ENCODE measurements around the gene POLQ.
"Not testable (repeated sequence)": the region's sequence is repeated elsewhere in the genome, so short reads cannot be mapped to it uniquely, and the experiment has no call there.

Gene POLQ

GRCh38 chr3:121473001-121473400, 72.8 kb downstream of the POLQ start:
- H3K4me3 ChIP-seq (ENCODE audit: control insufficient read depth in 1 of 7, extremely low read depth in 1 of 7, insufficient read depth in 4 of 7, low read depth in 2 of 7, low read length in 6 of 7) = no peak overlapping the region
- 100% methylated on average over 1 of the region's 2 CpGs for WGBS (ENCODE audit: insufficient coverage)
- no peaks in the 10 kb centered on the region for H3K9me3 ChIP-seq (ENCODE audit: control extremely low read depth in 1 of 5, control insufficient read depth in 4 of 5, insufficient read depth in 2 of 5, low read depth in 1 of 5, low read length in 4 of 5)
- CTCF ChIA-PET = no interaction called here
- POLR2A ChIA-PET = no interaction called here
- peaks cover 5 to 47% (median 23%) of the 10 kb centered on the region in 4 experiments for H3K36me3 ChIP-seq (ENCODE audit: control insufficient read depth in 4 of 4, insufficient read depth in 4 of 4, low read length in 3 of 4)
- no peaks in the 10 kb centered on the region for H3K4me1 ChIP-seq (ENCODE audit: control extremely low read depth in 1 of 4, control insufficient read depth in 4 of 4, insufficient read depth in 4 of 4, low read length in 3 of 4)
- DNase-seq = no peak
- no peak overlapping the region for H3K27ac ChIP-seq (ENCODE audit: insufficient read depth in 1 of 2, low read depth in 1 of 2, low read length in 2 of 2, poor library complexity in 1 of 2, severe bottlenecking in 2 of 2)
- no peaks in the 10 kb centered on the region for H3K27me3 ChIP-seq (replicated peaks in 2 of 5; ENCODE audit: control insufficient read depth in 4 of 5, insufficient read depth in 5 of 5, low read length in 4 of 5)

GRCh38 chr3:121467085-121467484, 78.7 kb downstream of the POLQ start:
- 94% methylated on average over 2 of the region's 2 CpGs for WGBS (ENCODE audit: insufficient coverage)
- H3K27me3 ChIP-seq (replicated peaks in 2 of 5; ENCODE audit: control insufficient read depth in 4 of 5, insufficient read depth in 5 of 5, low read length in 4 of 5) = no peaks in the 10 kb centered on the region
- no peaks in the 10 kb centered on the region for H3K9me3 ChIP-seq (ENCODE audit: control extremely low read depth in 1 of 5, control insufficient read depth in 4 of 5, insufficient read depth in 2 of 5, low read depth in 1 of 5, low read length in 4 of 5)
- ChIA-PET CTCF (no interaction called here), POLR2A (no interaction called here)
- peaks cover 12 to 43% (median 20%) of the 10 kb centered on the region in 4 experiments for H3K36me3 ChIP-seq (ENCODE audit: control insufficient read depth in 4 of 4, insufficient read depth in 4 of 4, low read length in 3 of 4)
- H3K4me1 ChIP-seq (ENCODE audit: control extremely low read depth in 1 of 4, control insufficient read depth in 4 of 4, insufficient read depth in 4 of 4, low read length in 3 of 4) = no peaks in the 10 kb centered on the region
- no peak overlapping the region for H3K27ac ChIP-seq (ENCODE audit: insufficient read depth in 1 of 2, low read depth in 1 of 2, low read length in 2 of 2, poor library complexity in 1 of 2, severe bottlenecking in 2 of 2)
- no peak overlapping the region for H3K4me3 ChIP-seq (ENCODE audit: control insufficient read depth in 1 of 7, extremely low read depth in 1 of 7, insufficient read depth in 4 of 7, low read depth in 2 of 7, low read length in 6 of 7)
- DNase-seq = no peak

- Histone ChIP-seq H3K4me3 (ENCODE audit: control insufficient read depth in 1 of 7, extremely low read depth in 1 of 7, insufficient read depth in 4 of 7, low read depth in 2 of 7, low read length in 6 of 7) (no peak overlapping the region), H3K4me1 (ENCODE audit: control extremely low read depth in 1 of 4, control insufficient read depth in 4 of 4, insufficient read depth in 4 of 4, low read length in 3 of 4) (no peaks in the 10 kb centered on the region), H3K27me3 (replicated peaks in 2 of 5; ENCODE audit: control insufficient read depth in 4 of 5, insufficient read depth in 5 of 5, low read length in 4 of 5) (no peaks in the 10 kb centered on the region), H3K27ac (ENCODE audit: insufficient read depth in 1 of 2, low read depth in 1 of 2, low read length in 2 of 2, poor library complexity in 1 of 2, severe bottlenecking in 2 of 2) (no peak overlapping the region), H3K9me3 (ENCODE audit: control extremely low read depth in 1 of 5, control insufficient read depth in 4 of 5, insufficient read depth in 2 of 5, low read depth in 1 of 5, low read length in 4 of 5) (no peaks in the 10 kb centered on the region), H3K36me3 (ENCODE audit: control insufficient read depth in 4 of 4, insufficient read depth in 4 of 4, low read length in 3 of 4) (peaks cover 15 to 59% (median 20%) of the 10 kb centered on the region in 4 experiments)
- POLR2A ChIA-PET = no interaction called here
- no peak for DNase-seq
- CTCF ChIA-PET = no interaction called here
Measured at GRCh38 chr3:121463745-121464144, 82.0 kb downstream of the POLQ start.

- ChIA-PET POLR2A (no interaction called here), CTCF (no interaction called here)
- no peaks in the 10 kb centered on the region for H3K9me3 ChIP-seq (ENCODE audit: control extremely low read depth in 1 of 5, control insufficient read depth in 4 of 5, insufficient read depth in 2 of 5, low read depth in 1 of 5, low read length in 4 of 5)
- H3K27me3 ChIP-seq (replicated peaks in 2 of 5; ENCODE audit: control insufficient read depth in 4 of 5, insufficient read depth in 5 of 5, low read length in 4 of 5) = no peaks in the 10 kb centered on the region
- peaks cover 15 to 59% (median 20%) of the 10 kb centered on the region in 4 experiments for H3K36me3 ChIP-seq (ENCODE audit: control insufficient read depth in 4 of 4, insufficient read depth in 4 of 4, low read length in 3 of 4)
- DNase-seq = no peak
- no CpG with 5 or more reads among the region's 3 CpGs for WGBS (ENCODE audit: insufficient coverage)
- H3K4me1 ChIP-seq (ENCODE audit: control extremely low read depth in 1 of 4, control insufficient read depth in 4 of 4, insufficient read depth in 4 of 4, low read length in 3 of 4) = no peaks in the 10 kb centered on the region
- H3K27ac ChIP-seq (ENCODE audit: insufficient read depth in 1 of 2, low read depth in 1 of 2, low read length in 2 of 2, poor library complexity in 1 of 2, severe bottlenecking in 2 of 2) = no peak overlapping the region
- no peak overlapping the region for H3K4me3 ChIP-seq (ENCODE audit: control insufficient read depth in 1 of 7, extremely low read depth in 1 of 7, insufficient read depth in 4 of 7, low read depth in 2 of 7, low read length in 6 of 7)
Measured at GRCh38 chr3:121462565-121462964, 83.2 kb downstream of the POLQ start.

- 93% methylated on average over 11 of the region's 12 CpGs for WGBS (ENCODE audit: insufficient coverage)
- peaks cover 5 to 28% (median 17%) of the 10 kb centered on the region in 4 experiments for H3K36me3 ChIP-seq (ENCODE audit: control insufficient read depth in 4 of 4, insufficient read depth in 4 of 4, low read length in 3 of 4)
- H3K4me3 ChIP-seq (ENCODE audit: control insufficient read depth in 1 of 7, extremely low read depth in 1 of 7, insufficient read depth in 4 of 7, low read depth in 2 of 7, low read length in 6 of 7); H3K9me3 ChIP-seq (ENCODE audit: control extremely low read depth in 1 of 5, control insufficient read depth in 4 of 5, insufficient read depth in 2 of 5, low read depth in 1 of 5, low read length in 4 of 5); H3K4me1 ChIP-seq (ENCODE audit: control extremely low read depth in 1 of 4, control insufficient read depth in 4 of 4, insufficient read depth in 4 of 4, low read length in 3 of 4); H3K27me3 ChIP-seq (replicated peaks in 2 of 5; ENCODE audit: control insufficient read depth in 4 of 5, insufficient read depth in 5 of 5, low read length in 4 of 5); CTCF ChIA-PET; H3K27ac ChIP-seq (ENCODE audit: insufficient read depth in 1 of 2, low read depth in 1 of 2, low read length in 2 of 2, poor library complexity in 1 of 2, severe bottlenecking in 2 of 2); DNase-seq: not testable (repeated sequence)
- POLR2A ChIA-PET = interaction anchor here (0.6 kb wide), 1 partner anchor 782 kb away, joined by 8 read pairs; no protein-coding TSS in a partner anchor
Measured at GRCh38 chr3:121451752-121452151, 94.0 kb downstream of the POLQ start.

GRCh38 chr3:121443456-121443855, 102.3 kb downstream of the POLQ start:
- CTCF ChIA-PET = no interaction called here
- POLR2A ChIA-PET = no interaction called here
- DNase-seq = no peak
- peaks cover 3 to 21% (median 12%) of the 10 kb centered on the region in 4 experiments for H3K36me3 ChIP-seq (ENCODE audit: control insufficient read depth in 4 of 4, insufficient read depth in 4 of 4, low read length in 3 of 4)
- H3K4me3 ChIP-seq (ENCODE audit: control insufficient read depth in 1 of 7, extremely low read depth in 1 of 7, insufficient read depth in 4 of 7, low read depth in 2 of 7, low read length in 6 of 7) = no peak overlapping the region
- no peaks in the 10 kb centered on the region for H3K4me1 ChIP-seq (ENCODE audit: control extremely low read depth in 1 of 4, control insufficient read depth in 4 of 4, insufficient read depth in 4 of 4, low read length in 3 of 4)
- peaks cover 0 to 4% (median 0%) of the 10 kb centered on the region in 5 experiments for H3K9me3 ChIP-seq (ENCODE audit: control extremely low read depth in 1 of 5, control insufficient read depth in 4 of 5, insufficient read depth in 2 of 5, low read depth in 1 of 5, low read length in 4 of 5)
- H3K27me3 ChIP-seq (replicated peaks in 2 of 5; ENCODE audit: control insufficient read depth in 4 of 5, insufficient read depth in 5 of 5, low read length in 4 of 5) = no peaks in the 10 kb centered on the region
- 83% methylated on average over 1 of the region's 1 CpG for WGBS (ENCODE audit: insufficient coverage)
- H3K27ac ChIP-seq (ENCODE audit: insufficient read depth in 1 of 2, low read depth in 1 of 2, low read length in 2 of 2, poor library complexity in 1 of 2, severe bottlenecking in 2 of 2) = no peak overlapping the region

- no peak for DNase-seq
- Histone ChIP-seq H3K9me3 (ENCODE audit: control extremely low read depth in 1 of 5, control insufficient read depth in 4 of 5, insufficient read depth in 2 of 5, low read depth in 1 of 5, low read length in 4 of 5) (no peaks in the 10 kb centered on the region), H3K4me3 (ENCODE audit: control insufficient read depth in 1 of 7, extremely low read depth in 1 of 7, insufficient read depth in 4 of 7, low read depth in 2 of 7, low read length in 6 of 7) (no peak overlapping the region), H3K27ac (ENCODE audit: insufficient read depth in 1 of 2, low read depth in 1 of 2, low read length in 2 of 2, poor library complexity in 1 of 2, severe bottlenecking in 2 of 2) (no peak overlapping the region), H3K27me3 (replicated peaks in 2 of 5; ENCODE audit: control insufficient read depth in 4 of 5, insufficient read depth in 5 of 5, low read length in 4 of 5) (no peaks in the 10 kb centered on the region), H3K36me3 (ENCODE audit: control insufficient read depth in 4 of 4, insufficient read depth in 4 of 4, low read length in 3 of 4) (peaks cover 2 to 43% (median 11%) of the 10 kb centered on the region in 4 experiments), H3K4me1 (ENCODE audit: control extremely low read depth in 1 of 4, control insufficient read depth in 4 of 4, insufficient read depth in 4 of 4, low read length in 3 of 4) (peaks cover 0 to 7% (median 0%) of the 10 kb centered on the region in 4 experiments)
- ChIA-PET POLR2A (no interaction called here), CTCF (no interaction called here)
- WGBS (ENCODE audit: insufficient coverage) = no CpG with 5 or more reads among the region's 3 CpGs
Measured at GRCh38 chr3:121436641-121437040, 109.1 kb downstream of the POLQ start.
